Natural killer cell (primary cell): ENCODE results near the gene TEX22. TPM values are rescaled to one million over a fixed set of nuclear protein-coding genes. Genes with fewer than 3 reads are reported as not detected.

ENCODE experiments used
- ATAC-seq, 3 donors: fragments of 150-1000 bp in 2 of 3; fragments of 200-7000 bp in 1 of 3; cut with Tn5 transposase; 1 replicate in 1 of 3; 2 replicates in 2 of 3; pipeline ENCODE4 v1.10.0; 2021; ENCODE audit warnings: mild to moderate bottlenecking in 2 of 3, moderate library complexity in 2 of 3
- DNase-seq, 2 donors: peaks; one replicate each; pipeline versions ENCODE4 v3.0.0 to v3.0.0-alpha.2; 2013 to 2021; ENCODE audit warnings: mixed read lengths in 1 of 2
- H3K27ac ChIP-seq: one replicate; pipeline ENCODE4 v1.5.1; 2013; ENCODE audit warnings: mild to moderate bottlenecking, low read length
- H3K27me3 ChIP-seq: one replicate; pipeline ENCODE4 v1.6.1; 2013; ENCODE audit warnings: low read length; ENCODE audit not compliant: control insufficient read depth, insufficient read depth
- H3K36me3 ChIP-seq: one replicate; pipeline ENCODE4 v1.6.1; 2013; ENCODE audit warnings: low read length; ENCODE audit not compliant: control insufficient read depth, insufficient read depth
- H3K4me1 ChIP-seq: one replicate; pipeline ENCODE4 v1.6.1; 2013; ENCODE audit warnings: low read length; ENCODE audit not compliant: control insufficient read depth, insufficient read depth
- H3K4me3 ChIP-seq: one replicate; pipeline ENCODE4 v1.5.1; 2013; ENCODE audit warnings: low read length
- H3K9me3 ChIP-seq: one replicate; pipeline ENCODE4 v1.6.1; 2013; ENCODE audit warnings: low read length; ENCODE audit not compliant: control insufficient read depth, insufficient read depth
- H3K27ac Mint-ChIP-seq, 2 donors: one replicate each; pipeline ENCODE4 v1.8.0; 2022; ENCODE audit warnings: mild to moderate bottlenecking in 2 of 2, mixed read lengths in 2 of 2, moderate library complexity in 1 of 2
- H3K27me3 Mint-ChIP-seq, 2 donors: one replicate each; pipeline ENCODE4 v1.8.0; 2022; ENCODE audit warnings: low read depth in 2 of 2, mixed read lengths in 2 of 2
- H3K36me3 Mint-ChIP-seq: one replicate; pipeline ENCODE4 v1.8.0; 2022; ENCODE audit warnings: mixed read lengths
- H3K4me1 Mint-ChIP-seq, 2 donors: one replicate each; pipeline ENCODE4 v1.8.0; 2022; ENCODE audit warnings: mixed read lengths in 2 of 2
- H3K4me3 Mint-ChIP-seq: one replicate; pipeline ENCODE4 v1.8.0; 2022; ENCODE audit warnings: mild to moderate bottlenecking, moderate library complexity, mixed read lengths
- H3K9me3 Mint-ChIP-seq, 2 donors: one replicate each; pipeline ENCODE4 v1.8.0; 2022; ENCODE audit warnings: mixed read lengths in 2 of 2
- CTCF ChIP-seq: fragments of 200-600 bp; IDR thresholded peaks from one replicate; pipeline ENCODE4 v1.8.0; 2022; ENCODE audit warnings: antibody characterized with exemption
- WGBS: methylation state at CpG from one replicate; pipeline ENCODE4 v1.1.7; 2013; ENCODE audit warnings: missing lambda C conversion rate; ENCODE audit not compliant: insufficient coverage; 5-methylcytosine and 5-hydroxymethylcytosine counted together
- intact Hi-C: fragments of 100-400 bp; cut with micrococcal nuclease; formaldehyde crosslinking; loops from one replicate; pipeline ENCODE4 v1.14.2; 2022
- total RNA-seq, 4 donors: library from RNA; stranded (reverse); fragments of 120-200 nt in 1 of 4; gene quantifications; one replicate each; pipeline versions ENCODE4 v1.2.3 to v1.2.4, GENCODE V29; 2013 to 2022

TEX22 gene
- total RNA-seq, 3 donors from 2014 or later (not counting 1 experiment from before 2014, with no cell fraction given), result 0.23 to 1.9 (median 1.8) TPM

DNA sequence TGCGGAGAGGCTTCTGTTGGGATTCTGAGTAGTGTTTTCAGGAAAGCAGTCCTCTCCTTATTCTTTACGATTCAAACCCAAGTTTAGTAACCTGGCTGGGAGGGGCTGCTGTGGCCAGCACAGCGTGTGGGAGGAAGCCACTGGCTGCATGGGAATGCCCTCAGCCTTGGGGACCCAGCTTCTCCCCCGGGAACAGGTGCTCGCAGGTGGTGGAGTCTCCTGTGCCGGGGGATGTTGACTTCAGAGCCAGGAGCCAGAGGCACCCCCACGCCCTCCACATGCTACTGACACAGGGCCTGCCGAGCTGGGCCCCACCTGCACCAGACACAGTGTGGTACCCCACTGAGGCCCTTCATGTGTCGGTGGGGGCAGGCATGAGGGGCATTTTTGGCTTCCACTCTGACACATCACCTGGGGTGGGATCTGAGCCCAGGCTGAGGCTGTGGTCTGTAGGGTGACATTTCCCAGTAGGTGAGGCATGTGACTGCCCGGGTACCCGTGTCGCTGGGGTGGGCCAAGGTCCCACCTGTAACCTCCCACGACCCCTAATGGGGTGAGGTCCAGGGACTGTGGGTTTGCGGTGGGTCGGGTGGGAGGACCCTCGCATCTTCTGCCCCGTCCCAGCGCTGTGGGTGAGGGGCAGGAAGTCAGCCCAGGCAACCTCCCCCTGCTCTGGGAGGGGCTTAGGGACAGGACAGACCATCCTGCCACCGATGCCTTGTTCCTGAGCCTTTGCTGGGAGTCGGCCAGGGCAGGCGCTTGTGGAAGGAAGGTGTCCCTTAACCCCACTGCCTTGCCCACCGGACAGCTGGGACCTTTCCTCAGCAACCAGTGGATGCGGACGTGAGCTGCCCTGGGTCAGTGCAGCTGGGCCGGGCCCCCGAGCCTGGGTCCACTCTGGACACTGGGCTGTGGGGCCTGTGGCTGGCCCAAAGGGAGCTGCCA, 47.8 kb downstream of the TEX22 start:
- 94% methylated on average over 25 of the region's 26 CpGs for WGBS
- H3K27ac Mint-ChIP-seq, result no peak overlapping the region
- no peaks in the 10 kb centered on the region for H3K36me3 Mint-ChIP-seq
- Histone ChIP-seq H3K4me1 (no peaks in the 10 kb centered on the region), H3K27ac (no peak overlapping the region), H3K36me3 (peaks cover 16% of the 10 kb centered on the region), H3K4me3 (no peak overlapping the region), H3K27me3 (no peaks in the 10 kb centered on the region), H3K9me3 (no peaks in the 10 kb centered on the region)
- H3K4me1 Mint-ChIP-seq, result peaks cover 0 to 7% of the 10 kb centered on the region in 2 donors
- H3K27me3 Mint-ChIP-seq, result no peaks in the 10 kb centered on the region
- no peaks in the 10 kb centered on the region for H3K9me3 Mint-ChIP-seq
- H3K4me3 Mint-ChIP-seq, result no peak overlapping the region
- no peak for TF ChIP-seq CTCF
- intact Hi-C loops, result no loop called here
- ATAC-seq (no peak), DNase-seq (no peak)

DNA sequence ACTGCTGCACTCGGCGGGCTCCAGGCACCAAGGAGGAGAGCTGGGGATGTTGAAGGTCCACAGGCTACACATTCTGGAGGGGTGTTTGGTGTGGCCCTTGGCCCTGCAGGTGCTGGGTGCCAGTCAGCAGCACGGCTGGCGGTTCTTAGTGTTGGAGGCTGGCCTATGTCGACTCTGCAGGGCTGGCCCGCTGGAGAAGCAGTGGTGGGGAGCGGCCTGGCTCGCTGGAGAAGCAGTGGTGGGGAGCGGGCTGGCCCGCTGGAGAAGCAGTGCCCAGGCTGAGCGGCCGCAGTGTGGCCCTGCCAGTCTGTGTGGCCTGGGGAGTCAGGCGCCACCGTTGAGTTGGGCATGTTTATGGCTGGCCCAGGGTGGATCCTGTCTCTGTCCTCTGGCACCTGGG, 48.6 kb downstream of the TEX22 start:
- H3K36me3 Mint-ChIP-seq, result no peaks in the 10 kb centered on the region
- Histone ChIP-seq H3K4me1 (no peaks in the 10 kb centered on the region), H3K9me3 (no peaks in the 10 kb centered on the region), H3K4me3 (no peak overlapping the region), H3K27me3 (no peaks in the 10 kb centered on the region), H3K36me3 (peaks cover 16% of the 10 kb centered on the region), H3K27ac (no peak overlapping the region)
- H3K27me3 Mint-ChIP-seq, result no peaks in the 10 kb centered on the region
- 88% methylated on average over 14 of the region's 14 CpGs for WGBS
- H3K4me3 Mint-ChIP-seq, result no peak overlapping the region
- ATAC-seq, result no peak
- DNase-seq, result no peak
- peaks cover 0 to under 1% of the 10 kb centered on the region in 2 donors for H3K4me1 Mint-ChIP-seq
- intact Hi-C loops, result no loop called here
- no peaks in the 10 kb centered on the region for H3K9me3 Mint-ChIP-seq
- peak overlapping the region in 1 of 2 donors; percentile 52 for H3K27ac Mint-ChIP-seq
- no peak for TF ChIP-seq CTCF

GRCh38 chr14:105447651-105448640, 49.6 kb downstream of the TEX22 start:
- no peaks in the 10 kb centered on the region for H3K9me3 ChIP-seq
- no peak for ATAC-seq
- TF ChIP-seq CTCF, result no peak
- no peaks in the 10 kb centered on the region for H3K27me3 ChIP-seq
- no peak for DNase-seq
- no peak overlapping the region for H3K27ac ChIP-seq
- no peaks in the 10 kb centered on the region for H3K36me3 Mint-ChIP-seq
- no peak overlapping the region for H3K27ac Mint-ChIP-seq
- H3K27me3 Mint-ChIP-seq, result no peaks in the 10 kb centered on the region
- intact Hi-C loops, result loop anchor here (1.0 kb wide), 1 partner anchor 42 kb away; no protein-coding TSS in a partner anchor
- no peak overlapping the region for H3K4me3 Mint-ChIP-seq
- peaks cover 11% of the 10 kb centered on the region for H3K36me3 ChIP-seq
- H3K4me1 ChIP-seq, result no peaks in the 10 kb centered on the region
- no peaks in the 10 kb centered on the region for H3K9me3 Mint-ChIP-seq
- no peak overlapping the region for H3K4me3 ChIP-seq
- no peaks in the 10 kb centered on the region for H3K4me1 Mint-ChIP-seq
- 94% methylated on average over 31 of the region's 31 CpGs for WGBS
